ENCODE results near the gene SLC22A1.
"Not testable (repeated sequence)": the region's sequence is repeated elsewhere in the genome, so short reads cannot be mapped to it uniquely, and the experiment has no call there.

The SLC22A1 gene

DNA sequence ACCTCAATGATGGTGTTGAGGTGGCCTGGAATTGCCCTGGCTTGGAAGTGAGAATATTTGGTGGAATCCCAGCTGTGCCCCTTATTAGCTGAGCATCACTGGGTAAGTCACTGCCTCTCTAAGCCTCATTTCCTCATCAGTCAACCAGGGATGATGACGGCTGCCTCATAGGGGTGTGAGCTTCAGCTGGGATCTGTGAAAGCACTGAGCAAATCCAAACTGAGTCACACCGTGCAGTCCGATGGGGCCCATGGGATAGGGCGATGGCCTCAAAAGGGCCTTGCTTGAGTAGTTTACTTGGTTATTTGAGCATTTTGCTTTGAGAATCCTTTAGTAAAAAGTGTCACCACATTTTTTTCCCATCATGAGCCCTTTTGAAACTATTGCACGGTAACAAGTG, 1.1 kb downstream of the SLC22A1 start:
- no peaks in the 10 kb centered on the region for H3K27me3 Mint-ChIP-seq
- DNase-seq: no peak
- H3K27ac Mint-ChIP-seq: no peak overlapping the region
- peaks cover 5% of the 10 kb centered on the region for H3K36me3 Mint-ChIP-seq
- no peak overlapping the region for H3K4me3 Mint-ChIP-seq
- H3K9me3 Mint-ChIP-seq: peaks cover 2% of the 10 kb centered on the region
- CTCF ChIA-PET: no interaction called here
- H3K4me1 Mint-ChIP-seq: no peaks in the 10 kb centered on the region

DNA sequence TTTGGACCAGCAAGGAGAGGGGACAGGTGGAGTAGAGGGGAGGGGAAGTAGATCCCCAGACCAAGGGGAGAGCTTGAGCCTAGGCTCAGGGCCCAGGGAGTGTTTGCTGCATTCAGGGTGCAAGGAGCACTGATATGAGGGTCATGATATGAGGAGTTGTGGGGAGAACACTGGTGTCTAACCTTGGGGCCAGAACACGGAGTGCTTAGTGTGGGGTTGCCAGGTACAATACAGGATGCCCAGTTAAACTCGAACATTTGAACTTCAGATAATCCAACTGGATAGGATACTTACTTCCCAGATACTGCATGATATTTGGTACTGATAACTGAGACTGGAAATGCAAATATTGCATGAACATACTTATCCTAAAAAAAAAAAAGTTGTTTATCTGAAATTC, 2.4 kb downstream of the SLC22A1 start:
- Mint-ChIP-seq H3K4me1 (no peaks in the 10 kb centered on the region), H3K27ac (no peak overlapping the region)

DNA sequence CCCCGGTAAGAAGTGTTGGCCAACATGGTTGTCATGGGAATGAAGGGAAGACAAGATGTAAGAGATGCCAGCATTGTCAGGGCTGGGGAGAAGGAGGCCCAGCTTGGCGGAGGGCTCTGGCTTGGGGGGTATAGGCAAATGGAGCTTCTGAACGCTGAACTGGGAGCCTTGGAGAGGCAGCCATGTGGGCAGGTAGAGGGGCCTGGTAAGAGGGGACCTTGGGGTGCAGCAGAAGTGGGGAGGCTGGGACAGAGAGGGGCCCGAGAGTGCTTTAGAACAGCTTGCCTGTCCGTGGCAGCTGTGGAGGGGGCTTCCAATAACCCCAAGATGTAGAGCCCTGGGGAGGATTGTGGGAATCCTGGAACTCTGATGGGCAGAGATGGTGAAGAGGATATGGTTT, 3.0 kb downstream of the SLC22A1 start:
- Mint-ChIP-seq H3K27ac (no peak overlapping the region), H3K4me1 (no peaks in the 10 kb centered on the region), H3K27me3 (no peaks in the 10 kb centered on the region), H3K36me3 (no peaks in the 10 kb centered on the region), H3K9me3 (no peaks in the 10 kb centered on the region), H3K4me3 (no peak overlapping the region)
- CTCF ChIA-PET: no interaction called here
- DNase-seq: no peak

More for the DNA sequence above, 2.4 kb downstream of the SLC22A1 start:
- CTCF ChIA-PET: no interaction called here
- Mint-ChIP-seq H3K9me3 (no peaks in the 10 kb centered on the region), H3K27me3 (no peaks in the 10 kb centered on the region), H3K36me3 (peaks cover 3% of the 10 kb centered on the region), H3K4me3 (no peak overlapping the region)
- no peak for DNase-seq

DNA sequence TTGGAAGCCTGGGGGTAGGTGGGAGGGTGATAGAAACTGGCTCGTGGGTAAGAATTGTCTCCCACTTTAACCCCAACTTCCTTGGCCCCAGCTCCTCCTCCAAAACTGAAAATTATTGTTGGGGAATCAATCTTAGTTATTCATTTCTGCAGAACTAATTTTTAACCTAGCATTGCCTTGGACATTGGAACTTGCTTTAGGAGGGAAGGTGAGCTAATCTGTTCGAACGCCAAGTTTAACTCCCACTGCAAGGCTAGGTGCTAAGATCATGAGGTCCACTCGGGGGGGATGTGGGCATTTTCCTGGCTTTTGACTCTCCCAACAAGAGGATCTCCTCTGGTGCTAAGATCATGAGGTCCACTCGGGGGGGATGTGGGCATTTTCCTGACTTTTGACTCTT, 3.5 kb downstream of the SLC22A1 start:
- H3K9me3 Mint-ChIP-seq, H3K4me3 Mint-ChIP-seq, DNase-seq, H3K36me3 Mint-ChIP-seq, H3K27me3 Mint-ChIP-seq, CTCF ChIA-PET, H3K27ac Mint-ChIP-seq, H3K4me1 Mint-ChIP-seq: not testable (repeated sequence)

DNA sequence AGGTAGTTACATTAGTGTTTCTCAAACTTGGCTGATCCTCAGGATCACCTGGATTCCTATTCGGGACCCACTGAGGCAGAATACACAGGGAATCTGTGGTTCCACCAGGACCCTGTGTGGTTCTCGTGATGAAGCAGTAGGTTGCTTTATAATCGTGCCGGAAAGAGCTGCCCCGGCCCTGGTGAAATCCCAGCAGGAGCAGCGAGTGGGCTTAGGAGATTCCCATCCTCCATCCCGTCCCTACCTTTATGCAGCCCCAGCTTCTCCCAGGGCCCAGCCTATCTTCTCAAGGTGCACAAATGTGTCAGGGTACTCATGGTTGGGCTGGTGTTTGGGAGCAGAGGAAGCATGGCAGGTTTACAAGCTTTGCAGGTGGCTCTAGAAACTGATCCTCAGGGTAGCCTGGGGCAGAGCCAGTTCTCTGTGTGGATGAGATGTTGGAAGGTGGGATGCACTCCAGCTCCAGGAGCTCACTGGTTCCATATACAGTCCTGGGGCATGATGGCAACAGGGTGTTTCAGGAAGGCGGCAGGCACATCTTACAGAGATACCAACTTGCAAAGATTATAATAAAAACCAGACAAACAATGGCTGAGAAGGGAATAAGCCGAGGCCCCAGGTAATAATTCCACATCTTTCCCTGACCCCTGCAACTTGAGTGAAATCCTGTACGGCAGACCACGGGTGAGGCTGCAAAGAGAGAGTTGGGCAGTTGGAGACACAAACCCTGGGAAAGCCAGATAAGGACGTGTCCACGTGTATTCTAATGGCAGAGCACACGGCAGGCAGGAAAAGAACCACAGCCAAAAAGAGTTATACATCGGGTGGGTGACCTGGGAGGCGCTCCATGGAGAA, 5.9 kb downstream of the SLC22A1 start:
- CTCF ChIA-PET: no interaction called here
- no peaks in the 10 kb centered on the region for H3K9me3 Mint-ChIP-seq
- H3K4me3 Mint-ChIP-seq: no peak overlapping the region
- H3K27ac Mint-ChIP-seq: no peak overlapping the region
- DNase-seq: no peak
- H3K4me1 Mint-ChIP-seq: no peaks in the 10 kb centered on the region
- peaks cover 4% of the 10 kb centered on the region for H3K27me3 Mint-ChIP-seq
- H3K36me3 Mint-ChIP-seq: no peaks in the 10 kb centered on the region

DNA sequence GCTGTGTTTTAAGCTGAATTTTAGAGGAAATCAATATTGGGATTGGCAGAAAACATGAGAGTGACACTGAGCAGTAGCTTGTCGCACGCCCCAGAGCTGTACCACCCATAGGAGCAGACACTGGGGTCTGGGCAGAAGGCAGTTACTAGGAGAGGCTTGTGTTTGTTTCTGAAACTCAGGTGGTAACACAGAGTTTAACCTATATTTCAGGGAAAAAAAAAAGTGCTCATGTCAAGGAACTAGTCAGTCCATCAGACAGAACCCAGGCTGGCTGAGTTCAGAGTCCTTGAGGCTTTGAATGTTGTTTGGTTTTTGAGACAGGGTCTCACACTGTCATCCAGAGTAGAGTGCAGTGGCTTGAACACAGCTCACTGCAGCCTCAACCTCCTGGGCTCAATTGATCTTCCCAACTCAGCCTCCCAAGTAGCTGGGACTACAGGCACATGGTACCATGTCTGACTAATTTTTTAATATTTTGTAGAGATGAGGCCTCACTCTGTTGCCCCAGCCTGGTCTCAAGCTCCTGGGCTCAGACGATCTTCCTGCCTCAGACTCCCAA, 6.6 kb downstream of the SLC22A1 start:
- Mint-ChIP-seq H3K4me1 (no peaks in the 10 kb centered on the region), H3K27ac (no peak overlapping the region), H3K9me3 (no peaks in the 10 kb centered on the region), H3K36me3 (no peaks in the 10 kb centered on the region), H3K27me3 (peaks cover 4% of the 10 kb centered on the region), H3K4me3 (no peak overlapping the region)
- DNase-seq: no peak
- CTCF ChIA-PET: no interaction called here

DNA sequence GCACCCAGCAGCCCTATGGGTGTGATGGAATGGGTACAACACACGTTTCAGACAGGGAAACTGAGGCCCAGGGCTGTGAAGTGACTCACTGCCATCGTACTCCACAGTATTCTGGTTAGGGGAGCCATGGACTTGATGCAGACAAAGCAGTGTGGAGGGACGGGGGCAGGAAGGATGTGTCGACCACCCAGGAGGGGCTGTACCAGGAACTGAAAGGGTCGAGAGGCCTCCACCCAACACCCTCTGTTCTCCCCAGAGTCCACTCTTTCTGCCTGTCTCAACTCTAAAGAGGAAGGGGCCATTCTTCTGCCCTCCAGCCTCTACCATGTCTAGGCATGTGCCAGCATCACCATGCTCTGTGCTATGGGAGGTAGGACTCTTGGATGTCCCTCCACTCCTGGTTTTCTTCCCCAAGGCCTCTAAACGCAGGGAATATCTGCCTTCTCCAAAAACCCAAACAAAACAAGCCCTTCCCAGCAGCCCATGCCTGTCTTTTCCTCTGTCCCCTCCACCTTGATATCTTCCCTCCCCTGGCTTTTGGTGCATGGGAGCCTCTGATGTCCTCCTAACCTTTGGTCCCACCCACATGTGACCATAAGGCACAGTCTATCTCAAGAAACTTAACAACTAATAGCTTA, 7.4 kb downstream of the SLC22A1 start:
- CTCF ChIA-PET: no interaction called here

DNA sequence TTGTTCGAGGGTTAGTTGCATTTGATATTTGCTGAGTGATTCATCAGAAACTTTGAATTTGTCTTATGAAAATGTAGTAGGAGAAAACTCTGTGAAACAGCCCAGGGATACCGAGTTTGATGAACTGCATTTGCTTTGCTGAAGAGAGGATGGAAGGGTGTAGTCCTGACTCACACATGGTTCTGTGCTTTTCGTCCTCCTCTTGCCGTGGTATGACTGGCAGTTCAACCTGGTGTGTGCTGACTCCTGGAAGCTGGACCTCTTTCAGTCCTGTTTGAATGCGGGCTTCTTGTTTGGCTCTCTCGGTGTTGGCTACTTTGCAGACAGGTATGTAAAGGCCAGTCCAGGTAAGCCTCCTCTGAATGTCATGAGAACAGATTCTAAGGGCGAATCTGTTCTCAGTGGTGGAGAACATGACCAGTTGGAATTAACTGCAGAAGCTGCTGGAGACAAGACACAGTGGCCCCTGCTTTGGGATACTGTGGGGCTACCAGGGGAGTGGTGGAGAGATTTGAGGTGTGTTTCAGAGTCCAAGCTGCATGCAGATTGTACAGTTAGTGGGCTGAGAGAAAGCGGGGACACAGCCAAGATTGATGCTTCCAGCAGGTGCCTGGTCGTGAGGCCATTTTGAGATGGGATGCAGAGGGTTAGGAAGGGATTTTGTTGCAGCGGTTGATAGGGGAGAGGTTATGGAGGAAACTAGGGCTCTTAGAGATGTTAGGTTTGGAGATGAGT, 8.4 kb downstream of the SLC22A1 start:
- CTCF ChIA-PET: no interaction called here
- no peak for DNase-seq
- no peak overlapping the region for H3K4me3 Mint-ChIP-seq
- no peaks in the 10 kb centered on the region for H3K4me1 Mint-ChIP-seq
- no peak overlapping the region for H3K27ac Mint-ChIP-seq
- no peaks in the 10 kb centered on the region for H3K9me3 Mint-ChIP-seq
- H3K36me3 Mint-ChIP-seq: no peaks in the 10 kb centered on the region
- peaks cover 4% of the 10 kb centered on the region for H3K27me3 Mint-ChIP-seq

More for the DNA sequence above, 7.4 kb downstream of the SLC22A1 start:
- H3K27ac Mint-ChIP-seq: no peak overlapping the region
- no peak overlapping the region for H3K4me3 Mint-ChIP-seq
- no peaks in the 10 kb centered on the region for H3K4me1 Mint-ChIP-seq
- H3K36me3 Mint-ChIP-seq: no peaks in the 10 kb centered on the region
- H3K27me3 Mint-ChIP-seq: peaks cover 4% of the 10 kb centered on the region
- no peak for DNase-seq
- H3K9me3 Mint-ChIP-seq: no peaks in the 10 kb centered on the region

DNA sequence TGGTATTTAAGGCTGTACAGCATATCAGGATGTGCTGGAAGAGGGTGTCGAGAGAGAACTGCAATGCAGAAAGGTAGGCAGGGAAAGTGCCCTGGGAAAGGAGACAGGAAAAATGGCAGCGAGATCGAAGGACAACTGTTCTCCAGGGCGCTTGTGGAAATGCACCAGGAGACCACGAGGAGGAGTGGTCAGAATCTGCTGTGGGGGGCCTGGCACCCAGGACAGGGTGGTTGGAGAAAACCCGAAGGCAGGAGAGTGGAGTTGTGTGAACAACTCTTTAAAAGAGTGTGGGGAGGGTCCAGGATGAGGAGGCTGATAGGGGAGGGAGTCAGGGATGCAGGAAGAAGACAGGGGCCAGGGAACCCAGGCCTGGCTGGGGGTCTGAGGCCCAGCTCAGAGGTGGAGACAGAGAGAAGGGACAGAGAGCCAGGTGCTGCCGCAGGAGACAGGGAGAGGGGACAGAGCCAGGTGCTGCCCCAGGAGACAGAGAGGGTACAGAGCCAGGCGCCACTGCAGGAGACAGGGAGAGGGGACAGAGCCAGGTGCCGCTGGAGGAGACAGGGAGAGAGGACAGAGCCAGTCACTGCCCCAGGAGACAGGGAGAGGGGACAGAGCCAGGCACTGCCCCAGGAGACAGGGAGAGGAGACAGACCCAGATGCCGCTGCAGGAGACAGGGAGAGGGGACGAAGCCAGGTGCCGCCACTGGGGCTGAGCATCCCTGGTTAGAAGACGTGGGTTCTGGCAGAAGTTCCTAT, 9.3 kb downstream of the SLC22A1 start:
- Mint-ChIP-seq H3K9me3 (no peaks in the 10 kb centered on the region), H3K27ac (no peak overlapping the region), H3K36me3 (no peaks in the 10 kb centered on the region), H3K27me3 (peaks cover 9% of the 10 kb centered on the region), H3K4me3 (no peak overlapping the region), H3K4me1 (no peaks in the 10 kb centered on the region)
- no peak for DNase-seq
- CTCF ChIA-PET: no interaction called here

DNA sequence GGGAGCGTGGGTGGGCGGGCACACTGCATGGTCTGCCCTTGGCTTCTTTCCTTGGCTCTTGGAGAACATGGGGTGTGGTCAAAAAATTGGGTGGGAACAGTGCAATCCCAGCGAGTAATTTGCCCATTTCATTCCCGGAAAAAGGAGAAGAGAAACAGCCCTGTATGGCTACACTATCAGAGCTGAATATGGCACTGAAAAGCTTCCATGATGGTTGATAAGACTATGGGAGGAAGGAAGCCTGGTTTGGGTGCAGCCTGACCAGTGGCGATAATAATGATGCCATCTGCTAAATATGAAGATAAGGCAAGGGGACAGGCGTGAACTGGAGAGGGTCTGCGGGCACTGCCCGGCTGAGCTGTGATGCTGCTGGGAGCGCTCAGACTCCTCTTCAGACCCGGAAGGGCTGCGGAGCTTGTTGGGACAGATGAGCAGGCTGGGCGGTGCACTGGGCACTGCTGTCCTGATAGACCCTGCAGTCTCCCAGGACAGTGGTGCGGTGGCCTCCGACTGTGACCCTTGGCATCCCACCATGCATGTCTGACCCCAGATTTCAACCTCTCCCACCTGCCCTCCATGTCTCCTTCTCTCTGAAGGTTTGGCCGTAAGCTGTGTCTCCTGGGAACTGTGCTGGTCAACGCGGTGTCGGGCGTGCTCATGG, 10.2 kb downstream of the SLC22A1 start:
- Mint-ChIP-seq H3K4me1 (no peaks in the 10 kb centered on the region), H3K27me3 (peaks cover 17% of the 10 kb centered on the region), H3K27ac (no peak overlapping the region), H3K4me3 (no peak overlapping the region), H3K36me3 (no peaks in the 10 kb centered on the region), H3K9me3 (no peaks in the 10 kb centered on the region)
- DNase-seq: no peak
- CTCF ChIA-PET: interaction anchor here (1.5 kb wide), 1 partner anchor 324 kb away, joined by 3 read pairs; no protein-coding TSS in a partner anchor

DNA sequence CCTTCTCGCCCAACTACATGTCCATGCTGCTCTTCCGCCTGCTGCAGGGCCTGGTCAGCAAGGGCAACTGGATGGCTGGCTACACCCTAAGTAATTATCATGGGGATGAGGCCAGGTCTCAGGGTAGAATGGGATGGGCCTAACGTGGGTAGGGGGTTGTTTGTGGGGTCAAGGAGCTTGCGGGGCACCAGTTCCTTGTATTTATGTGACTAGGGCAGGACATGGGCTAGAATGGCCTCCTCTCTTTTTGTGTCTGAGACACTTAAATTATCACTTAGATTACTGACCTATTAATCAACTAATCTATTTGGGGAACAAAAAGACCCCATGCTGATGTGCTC, 10.7 kb downstream of the SLC22A1 start:
- H3K36me3 Mint-ChIP-seq: no peaks in the 10 kb centered on the region
- H3K4me3 Mint-ChIP-seq: no peak overlapping the region
- no peak for DNase-seq
- H3K4me1 Mint-ChIP-seq: no peaks in the 10 kb centered on the region
- H3K9me3 Mint-ChIP-seq: no peaks in the 10 kb centered on the region
- no peak overlapping the region for H3K27ac Mint-ChIP-seq
- H3K27me3 Mint-ChIP-seq: peaks cover 19% of the 10 kb centered on the region
- CTCF ChIA-PET: interaction anchor here (1.5 kb wide), 1 partner anchor 323 kb away, joined by 3 read pairs; no protein-coding TSS in a partner anchor

DNA sequence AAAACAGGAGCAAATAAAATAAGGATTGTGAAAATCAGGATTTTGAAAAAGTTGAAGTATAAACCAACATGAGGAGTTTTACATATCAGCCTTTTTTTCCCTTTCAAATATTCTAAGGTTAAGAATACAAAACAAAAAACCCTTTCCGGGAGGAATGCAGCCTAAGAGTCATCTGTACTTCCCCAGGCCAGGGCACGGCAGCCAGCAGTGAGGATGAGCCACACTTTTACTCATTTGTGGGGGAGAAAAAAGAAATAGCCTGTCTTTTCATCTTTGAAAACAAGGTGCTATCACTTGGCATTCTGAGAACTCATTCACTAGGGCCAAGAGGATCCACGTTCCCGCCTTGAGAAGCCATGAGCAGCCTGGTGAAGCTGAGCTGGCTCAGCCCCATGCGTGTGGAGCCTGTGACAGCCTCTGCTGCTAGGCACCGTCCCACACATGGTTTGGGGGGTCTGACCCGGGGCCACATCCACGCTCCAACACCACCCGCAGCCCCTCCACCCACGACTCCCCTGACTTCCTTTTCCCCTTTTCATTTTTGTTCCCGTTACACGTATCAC, 11.2 kb downstream of the SLC22A1 start:
- no peak overlapping the region for H3K27ac Mint-ChIP-seq
- H3K4me1 Mint-ChIP-seq: no peaks in the 10 kb centered on the region
- no peak for DNase-seq
- CTCF ChIA-PET: interaction anchor here (1.5 kb wide), 1 partner anchor 323 kb away, joined by 3 read pairs; no protein-coding TSS in a partner anchor
- H3K27me3 Mint-ChIP-seq: peaks cover 19% of the 10 kb centered on the region
- no peak overlapping the region for H3K4me3 Mint-ChIP-seq
- no peaks in the 10 kb centered on the region for H3K36me3 Mint-ChIP-seq
- H3K9me3 Mint-ChIP-seq: no peaks in the 10 kb centered on the region

Measured in activated naive CD4-positive, alpha-beta T cell treated with anti-CD3 and anti-CD28 coated beads, Interleukin-2, amount 10 ng/mL, durations not matched to agents 7 days and 5 days (primary cell).